Adrenal gland (tissue), 12 donors: Measurements from ENCODE around the gene ZKSCAN3. TPM values are rescaled to one million over a fixed set of nuclear protein-coding genes. Genes with fewer than 3 reads are reported as not detected.
"Not testable (repeated sequence)": the region's sequence is repeated elsewhere in the genome, so short reads cannot be mapped to it uniquely, and the experiment has no call there.

Source experiments
- DNase-seq, 7 donors: peaks; one replicate each; pipeline ENCODE4 v3.0.0-alpha.2; 2019 to 2020
- H3K27ac ChIP-seq, 5 donors: fragments of 200-600 bp; sonication (generic) in 4 of 5; 1 replicate in 3 of 5; 2 replicates in 2 of 5; pipeline versions ENCODE4 v1.5.1 to v1.8.0; 2016 to 2020; ENCODE audit warnings: mild to moderate bottlenecking in 1 of 5
- H3K27me3 ChIP-seq: fragments of 200-600 bp; 2 replicates; pipeline ENCODE4 v1.8.0; 2021
- H3K36me3 ChIP-seq, 2 donors: fragments of 200-600 bp; replicated peaks in 1 of 2; 1 replicate in 1 of 2; 2 replicates in 1 of 2; pipeline versions ENCODE4 v1.5.1 to v1.8.0; 2018 to 2022
- H3K4me1 ChIP-seq, 2 donors: fragments of 200-600 bp; replicated peaks in 1 of 2; 1 replicate in 1 of 2; 2 replicates in 1 of 2; pipeline versions ENCODE4 v1.5.1 to v1.8.0; 2018 to 2021
- H3K4me3 ChIP-seq, 4 donors: fragments of 200-600 bp; sonication (generic) in 3 of 4; one replicate each; pipeline ENCODE4 v1.5.1; 2016 to 2018
- H3K9me3 ChIP-seq, 3 donors: fragments of 200-600 bp; sonication (generic) in 1 of 3; replicated peaks in 1 of 3; 1 replicate in 2 of 3; 2 replicates in 1 of 3; pipeline versions ENCODE4 v1.5.1 to v1.8.0; 2016 to 2021
- POLR2A ChIP-seq, 2 donors: fragments of 450-650 bp; IDR thresholded peaks; one replicate each; pipeline ENCODE4 v1.6.1; 2017; ENCODE audit warnings: antibody characterized with exemption in 2 of 2, mild to moderate bottlenecking in 2 of 2, moderate library complexity in 1 of 2
- WGBS, 4 donors: extraction: QIAGEN DNeasy Blood & Tissue Kit in 2 of 4; methylation state at CpG; one replicate each; pipeline versions ENCODE4 v1.1.5 to v1.1.7; 2013 to 2017; 5-methylcytosine and 5-hydroxymethylcytosine counted together
- intact Hi-C, 2 donors: fragments of 100-400 bp; cut with DNase I; formaldehyde crosslinking; loops; one replicate each; pipeline versions ENCODE4 v1.14.1 to v1.15.0; 2022 to 2023
- polyA plus RNA-seq, 3 donors: library from polyadenylated mRNA; stranded (reverse); fragments of 200-250 nt in 2 of 3; fragments of 350-450 nt in 1 of 3; fragmentation: Illumina TruSeq in 1 of 3; extraction: RNeasy Lipid Tissue Mini Kit (QIAGEN cat#74804) in 1 of 3; gene quantifications; one replicate each; pipeline ENCODE4 v1.2.3, GENCODE V29; 2013 to 2014
- total RNA-seq, 9 donors: library from RNA; depleted of rRNA in 4 of 9; stranded (reverse); fragments of >200 nt in 4 of 9; fragments of 120-200 nt in 1 of 9; fragmentation: NEBNext Ultra II Directional in 1 of 9; extraction: Animal tissue kit (Norgen Biotek cat#: 25700) in 1 of 9; gene quantifications; one replicate each; pipeline versions ENCODE4 v1.1.0 to v1.2.4, GENCODE V29; 2013 to 2023
- TF ChIP-seq, protein P1 (sequence below), 6 experiments: fragments of 450-650 bp in 4 of 6; fragments of 200-600 bp in 2 of 6; sonication (generic) in 1 of 6; IDR thresholded peaks; 1 replicate in 5 of 6; 2 replicates in 1 of 6; pipeline versions ENCODE4 v1.5.1 to v1.8.0; 2016 to 2021; ENCODE audit warnings: antibody characterized with exemption in 6 of 6, mild to moderate bottlenecking in 2 of 6, moderate library complexity in 1 of 6
- donor health status: healthy with polysubstance abuse.
- donor health status: Bipolar disorder and iron deficiency.
- donor health status: DM: yes; HTN: yes; CAD: no.
- donor health status: DM: no; HTN: no; CAD: no.
- donor health status: DM: no; HTN: no; CAD: no.
- donor health status: DM: yes; HTN: yes; CAD: no.

ZKSCAN3 gene
- total and polyA plus RNA-seq, 12 donors = 1.4 to 12.4 (median 5.2) TPM

DNA sequence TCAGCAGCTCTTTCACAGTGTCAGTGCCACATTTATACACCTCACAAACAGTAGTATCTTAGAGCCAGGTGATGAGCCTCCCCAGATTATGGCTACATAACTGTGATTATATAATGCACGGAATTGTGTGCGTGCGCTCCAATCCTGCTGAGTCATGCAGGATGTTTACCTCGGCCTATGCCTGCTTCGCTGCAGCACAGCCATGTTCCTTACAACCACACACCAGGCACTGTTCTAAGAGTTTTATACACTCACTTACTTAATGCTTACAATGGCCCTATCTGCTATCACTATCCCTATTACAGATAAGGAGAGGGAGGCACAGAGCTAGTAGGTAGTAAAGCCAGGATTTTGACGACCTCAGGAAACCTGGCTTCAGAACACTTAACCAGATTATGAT lies 7.3 kb downstream of the ZKSCAN3 start:
- 81 to 87% (median 85%) methylated on average over 6 of the region's 6 CpGs for WGBS, 4 donors
- Histone ChIP-seq H3K36me3 (peaks cover 0 to 7% of the 10 kb centered on the region in 2 donors), H3K4me1 (peaks cover 4 to 12% of the 10 kb centered on the region in 2 donors), H3K9me3 (no peaks in the 10 kb centered on the region), H3K27ac (no peak overlapping the region), H3K27me3 (no peaks in the 10 kb centered on the region), H3K4me3 (no peak overlapping the region)
- TF ChIP-seq, protein P1, sequence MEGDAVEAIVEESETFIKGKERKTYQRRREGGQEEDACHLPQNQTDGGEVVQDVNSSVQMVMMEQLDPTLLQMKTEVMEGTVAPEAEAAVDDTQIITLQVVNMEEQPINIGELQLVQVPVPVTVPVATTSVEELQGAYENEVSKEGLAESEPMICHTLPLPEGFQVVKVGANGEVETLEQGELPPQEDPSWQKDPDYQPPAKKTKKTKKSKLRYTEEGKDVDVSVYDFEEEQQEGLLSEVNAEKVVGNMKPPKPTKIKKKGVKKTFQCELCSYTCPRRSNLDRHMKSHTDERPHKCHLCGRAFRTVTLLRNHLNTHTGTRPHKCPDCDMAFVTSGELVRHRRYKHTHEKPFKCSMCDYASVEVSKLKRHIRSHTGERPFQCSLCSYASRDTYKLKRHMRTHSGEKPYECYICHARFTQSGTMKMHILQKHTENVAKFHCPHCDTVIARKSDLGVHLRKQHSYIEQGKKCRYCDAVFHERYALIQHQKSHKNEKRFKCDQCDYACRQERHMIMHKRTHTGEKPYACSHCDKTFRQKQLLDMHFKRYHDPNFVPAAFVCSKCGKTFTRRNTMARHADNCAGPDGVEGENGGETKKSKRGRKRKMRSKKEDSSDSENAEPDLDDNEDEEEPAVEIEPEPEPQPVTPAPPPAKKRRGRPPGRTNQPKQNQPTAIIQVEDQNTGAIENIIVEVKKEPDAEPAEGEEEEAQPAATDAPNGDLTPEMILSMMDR (IDR thresholded peaks at IDR 0.05) = no peak
- no peak for TF ChIP-seq POLR2A (IDR thresholded peaks at IDR 0.05)
- no peak for DNase-seq
- intact Hi-C loops = loop anchor here (5.0 to 10.0 kb wide), 6 partner anchors 72 to 452 kb away; partner anchors contain the start of genes NKAPL (in 1 of the 2), PGBD1 (in 1 of the 2), ZKSCAN4 (in 1 of the 2) and ZNF165 (in 1 of the 2)

DNA sequence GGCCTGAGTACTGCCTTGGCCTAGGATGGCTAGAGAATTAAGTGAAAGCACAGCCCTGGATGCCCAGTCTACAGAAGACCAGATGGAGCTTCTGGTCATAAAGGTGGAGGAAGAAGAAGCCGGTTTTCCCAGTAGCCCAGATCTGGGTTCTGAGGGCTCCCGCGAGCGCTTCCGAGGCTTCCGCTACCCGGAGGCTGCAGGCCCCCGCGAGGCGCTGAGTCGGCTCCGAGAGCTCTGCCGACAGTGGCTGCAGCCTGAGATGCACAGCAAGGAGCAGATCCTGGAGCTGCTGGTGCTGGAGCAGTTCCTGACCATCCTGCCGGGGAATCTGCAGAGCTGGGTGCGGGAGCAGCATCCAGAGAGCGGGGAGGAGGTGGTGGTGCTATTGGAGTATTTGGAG lies 9.8 kb downstream of the ZKSCAN3 start:
- not testable (repeated sequence) for DNase-seq, H3K4me3 ChIP-seq, H3K27me3 ChIP-seq, H3K27ac ChIP-seq, H3K9me3 ChIP-seq
- Histone ChIP-seq H3K4me1 (peaks cover 4 to 12% of the 10 kb centered on the region in 2 donors), H3K36me3 (peaks cover 0 to 32% of the 10 kb centered on the region in 2 donors)
- intact Hi-C loops = loop anchor here (5.0 to 10.0 kb wide), 6 partner anchors 75 to 455 kb away; partner anchors contain the start of genes NKAPL (in 1 of the 2), PGBD1 (in 1 of the 2), ZKSCAN4 (in 1 of the 2) and ZNF165 (in 1 of the 2)
- WGBS, 4 donors = 94 to 96% (median 96%) methylated on average over 12 to 14 of the region's 16 CpGs; no CpG with 5 or more reads in 1 of the 4 donors

DNA sequence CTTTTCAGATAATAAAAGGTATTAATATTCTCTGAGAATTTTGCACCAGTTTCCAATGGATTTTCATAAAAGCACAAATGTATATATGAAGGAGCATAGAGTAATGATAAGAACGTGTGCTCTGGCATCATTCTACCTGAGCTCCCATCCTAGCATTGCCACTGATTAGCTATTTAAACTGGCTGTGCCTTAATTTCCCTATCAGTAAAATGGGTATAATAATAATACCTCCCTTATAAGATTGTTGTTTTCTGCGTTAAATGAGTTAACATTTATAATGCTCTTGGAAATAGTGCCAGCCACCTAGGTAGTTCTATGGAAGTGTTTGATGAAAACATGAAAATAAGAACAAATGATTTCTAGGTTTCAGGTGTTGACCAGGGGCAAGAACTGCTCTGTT lies 11.2 kb downstream of the ZKSCAN3 start:
- Histone ChIP-seq H3K27ac (no peak overlapping the region), H3K9me3 (no peaks in the 10 kb centered on the region), H3K27me3 (no peaks in the 10 kb centered on the region), H3K36me3 (peaks cover 0 to 45% of the 10 kb centered on the region in 2 donors), H3K4me1 (peaks cover 0 to 4% of the 10 kb centered on the region in 2 donors), H3K4me3 (no peak overlapping the region)
- TF ChIP-seq POLR2A (IDR thresholded peaks at IDR 0.05) = no peak
- TF ChIP-seq, protein P1 (IDR thresholded peaks at IDR 0.05) = no peak
- no peak for DNase-seq
- WGBS, 4 donors = 91 to 96% (median 92%) methylated on average over 2 of the region's 2 CpGs
- intact Hi-C loops = no loop called here

DNA sequence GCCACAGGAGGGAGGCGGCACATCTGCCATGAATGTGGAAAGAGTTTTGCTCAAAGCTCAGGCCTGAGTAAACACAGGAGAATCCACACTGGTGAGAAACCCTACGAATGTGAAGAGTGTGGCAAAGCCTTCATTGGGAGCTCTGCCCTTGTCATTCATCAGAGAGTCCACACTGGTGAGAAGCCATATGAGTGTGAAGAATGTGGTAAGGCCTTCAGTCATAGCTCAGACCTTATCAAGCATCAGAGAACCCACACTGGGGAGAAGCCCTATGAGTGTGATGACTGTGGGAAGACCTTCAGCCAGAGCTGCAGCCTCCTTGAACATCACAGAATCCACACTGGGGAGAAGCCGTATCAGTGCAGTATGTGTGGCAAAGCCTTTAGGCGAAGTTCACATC lies 15.8 kb downstream of the ZKSCAN3 start:
- intact Hi-C loops = not testable (repeated sequence)
- WGBS, 4 donors = 91 to 95% (median 93%) methylated on average over 4 of the region's 4 CpGs
- H3K36me3 ChIP-seq = peaks cover 0 to 38% of the 10 kb centered on the region in 2 donors

DNA sequence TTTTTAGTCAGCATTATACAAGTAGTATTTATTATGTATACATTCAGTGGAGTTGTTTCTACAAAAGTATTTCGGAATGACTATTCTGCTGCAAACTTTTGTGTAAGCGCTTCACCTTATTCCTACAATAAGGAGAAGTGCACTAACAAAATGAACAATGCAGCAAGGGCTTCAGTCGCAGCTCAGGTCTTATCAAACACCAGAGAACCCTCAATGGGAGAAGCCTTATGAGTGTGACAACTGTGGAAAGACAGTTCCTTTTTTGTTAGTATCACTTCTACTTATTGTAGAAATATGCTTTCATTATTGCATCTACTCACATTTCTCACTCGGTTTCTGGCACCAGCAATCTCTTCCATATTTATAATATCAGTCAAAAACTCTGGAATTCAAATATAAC lies 18.8 kb downstream of the ZKSCAN3 start:
- H3K27me3 ChIP-seq = no peaks in the 10 kb centered on the region
- no peak for TF ChIP-seq POLR2A (IDR thresholded peaks at IDR 0.05)
- TF ChIP-seq, protein P1 (IDR thresholded peaks at IDR 0.05) = no peak
- peaks cover 0 to 24% of the 10 kb centered on the region in 2 donors for H3K36me3 ChIP-seq
- intact Hi-C loops = no loop called here
- no peak for DNase-seq
- no peaks in the 10 kb centered on the region for H3K9me3 ChIP-seq
- no peak overlapping the region for H3K27ac ChIP-seq
- H3K4me1 ChIP-seq = no peaks in the 10 kb centered on the region
- WGBS, 4 donors = 81 to 87% (median 82%) methylated on average over 4 of the region's 4 CpGs
- no peak overlapping the region for H3K4me3 ChIP-seq

More for the DNA sequence above, 15.8 kb downstream of the ZKSCAN3 start:
- not testable (repeated sequence) for H3K27ac ChIP-seq, H3K4me3 ChIP-seq, H3K27me3 ChIP-seq, H3K4me1 ChIP-seq, H3K9me3 ChIP-seq, DNase-seq
